Measurements from ENCODE around the gene SLC30A1.
"Not testable (repeated sequence)": the region's sequence is repeated elsewhere in the genome, so short reads cannot be mapped to it uniquely, and the experiment has no call there.

SLC30A1 gene

DNA sequence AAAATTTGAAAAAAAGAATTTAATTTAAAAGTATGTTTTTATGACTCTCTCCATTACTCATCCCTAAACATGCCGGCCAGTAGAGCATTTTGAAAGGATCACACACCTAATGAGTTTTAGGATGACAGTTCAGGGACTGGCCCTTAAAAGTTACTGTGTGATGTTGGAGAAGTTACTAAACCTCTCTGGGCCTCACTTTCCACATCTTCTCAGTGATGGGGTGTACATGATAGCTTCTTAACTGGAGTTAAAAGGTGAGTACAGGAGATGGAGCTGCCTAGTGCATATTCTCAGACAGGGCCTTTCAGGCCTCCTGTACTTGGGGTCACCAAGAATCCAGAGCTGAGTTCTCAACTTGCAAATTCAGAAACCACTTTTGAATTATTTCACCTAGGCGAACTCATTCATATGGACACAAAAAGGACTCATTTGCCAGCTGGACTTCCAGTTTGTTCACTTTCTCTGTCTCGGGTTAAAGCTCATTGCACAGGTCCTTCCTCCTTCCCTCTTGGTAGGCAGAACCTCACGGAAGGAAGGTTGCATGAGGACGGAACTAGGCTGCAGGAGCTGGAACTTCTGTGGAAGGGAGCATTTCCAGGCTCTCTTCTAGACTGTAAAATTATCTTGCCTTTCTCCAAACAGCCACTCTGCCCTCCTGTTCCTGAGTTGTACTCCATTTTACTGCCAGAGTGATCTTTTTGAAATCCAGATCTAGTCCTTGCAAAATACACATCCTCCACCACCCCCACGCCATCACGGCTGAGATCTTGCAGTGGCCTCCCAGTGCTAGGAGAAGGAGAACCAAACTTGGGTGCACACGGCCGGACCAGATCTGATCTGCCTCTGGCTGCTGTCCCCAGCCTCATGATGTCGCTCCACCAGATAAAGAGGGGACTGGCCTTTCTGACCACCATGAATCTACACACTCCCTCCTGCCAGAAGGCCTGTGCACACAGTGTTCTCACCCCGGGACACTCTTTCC lies 4.3 kb upstream of the SLC30A1 start:
- DNase-seq (ENCODE audit: low read depth), result no peak

DNA sequence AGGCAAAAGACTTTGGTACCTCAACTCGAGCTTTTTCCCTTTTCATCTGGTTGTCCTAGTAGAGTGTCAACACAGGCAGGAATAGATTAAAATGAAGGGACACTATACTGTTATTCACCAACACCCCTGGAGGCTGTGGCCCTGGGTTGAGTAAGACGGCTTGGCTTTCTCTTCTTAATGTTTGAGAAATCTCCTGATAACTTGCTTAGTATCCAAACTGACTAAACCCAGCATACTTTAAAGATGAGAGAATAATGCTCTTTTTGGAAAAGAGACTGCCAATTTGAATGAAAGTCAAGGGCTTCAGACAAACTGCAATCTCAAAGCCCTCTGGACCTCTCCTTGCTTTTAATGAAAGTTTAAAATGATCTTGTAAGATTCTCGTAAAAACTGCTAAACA lies 2.6 kb upstream of the SLC30A1 start:
- DNase-seq (ENCODE audit: low read depth), result peak; percentile 34

DNA sequence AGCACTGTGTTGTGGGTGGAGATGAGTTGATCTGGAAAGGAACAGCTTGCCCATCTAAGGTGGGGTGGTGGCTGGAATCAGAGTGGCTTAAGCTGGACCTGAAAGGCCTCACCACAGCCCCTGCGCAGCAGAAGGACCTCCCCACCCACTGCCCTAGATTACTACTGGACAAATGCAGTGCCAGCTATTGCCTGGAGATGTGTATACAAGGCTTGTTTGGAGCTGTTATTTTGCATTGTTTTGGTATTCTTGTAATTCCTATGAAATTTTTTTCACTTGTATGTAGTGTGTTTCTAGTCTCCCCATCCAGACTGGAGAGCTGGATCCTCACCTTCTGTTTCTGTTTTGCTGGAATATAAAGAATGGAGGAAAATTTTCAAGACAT lies 1.3 kb upstream of the SLC30A1 start:
- DNase-seq (ENCODE audit: low read depth), result no peak

DNA sequence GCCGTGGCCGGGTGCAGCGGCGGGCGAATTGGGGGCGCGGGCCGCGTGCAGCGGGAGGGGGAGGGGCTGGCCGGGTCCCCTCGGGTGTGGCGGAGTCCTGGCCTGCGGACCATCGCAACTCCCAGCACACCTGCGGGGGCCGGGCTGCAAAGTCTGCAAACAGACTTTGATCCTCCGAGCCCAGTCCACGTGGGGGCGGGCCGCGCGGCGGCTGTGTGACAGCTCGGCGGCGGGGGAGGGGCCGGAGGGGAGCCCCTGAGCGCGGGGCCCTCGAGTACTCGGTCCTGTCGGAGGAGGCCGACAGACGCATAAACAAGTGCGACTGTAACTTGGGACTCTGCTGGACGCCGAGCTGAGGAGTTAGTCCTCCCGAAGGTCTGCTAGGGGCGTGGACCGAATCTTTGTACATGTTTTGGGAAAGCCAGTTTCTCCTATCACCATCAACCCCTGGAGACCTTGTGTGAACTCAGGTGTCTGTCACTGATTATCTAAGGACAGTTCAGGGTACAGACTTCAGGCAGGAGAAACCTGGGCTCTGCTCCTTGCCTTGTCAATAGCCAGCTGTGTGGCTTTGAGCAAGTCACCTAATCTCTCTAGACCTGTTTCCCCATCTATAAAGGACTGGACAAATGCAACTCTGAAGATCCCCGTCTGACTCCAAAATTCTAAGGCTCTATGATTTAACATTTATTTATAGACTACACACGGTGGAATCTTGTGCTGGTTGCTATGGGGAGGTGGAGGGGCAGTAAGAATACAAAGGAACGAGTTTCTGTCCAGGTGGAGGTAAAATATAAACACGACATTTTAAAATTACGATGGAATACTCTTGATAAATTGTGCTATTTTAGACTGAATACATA lies 710 bp upstream of the SLC30A1 start:
- DNase-seq (ENCODE audit: low read depth), result peak; percentile 69

DNA sequence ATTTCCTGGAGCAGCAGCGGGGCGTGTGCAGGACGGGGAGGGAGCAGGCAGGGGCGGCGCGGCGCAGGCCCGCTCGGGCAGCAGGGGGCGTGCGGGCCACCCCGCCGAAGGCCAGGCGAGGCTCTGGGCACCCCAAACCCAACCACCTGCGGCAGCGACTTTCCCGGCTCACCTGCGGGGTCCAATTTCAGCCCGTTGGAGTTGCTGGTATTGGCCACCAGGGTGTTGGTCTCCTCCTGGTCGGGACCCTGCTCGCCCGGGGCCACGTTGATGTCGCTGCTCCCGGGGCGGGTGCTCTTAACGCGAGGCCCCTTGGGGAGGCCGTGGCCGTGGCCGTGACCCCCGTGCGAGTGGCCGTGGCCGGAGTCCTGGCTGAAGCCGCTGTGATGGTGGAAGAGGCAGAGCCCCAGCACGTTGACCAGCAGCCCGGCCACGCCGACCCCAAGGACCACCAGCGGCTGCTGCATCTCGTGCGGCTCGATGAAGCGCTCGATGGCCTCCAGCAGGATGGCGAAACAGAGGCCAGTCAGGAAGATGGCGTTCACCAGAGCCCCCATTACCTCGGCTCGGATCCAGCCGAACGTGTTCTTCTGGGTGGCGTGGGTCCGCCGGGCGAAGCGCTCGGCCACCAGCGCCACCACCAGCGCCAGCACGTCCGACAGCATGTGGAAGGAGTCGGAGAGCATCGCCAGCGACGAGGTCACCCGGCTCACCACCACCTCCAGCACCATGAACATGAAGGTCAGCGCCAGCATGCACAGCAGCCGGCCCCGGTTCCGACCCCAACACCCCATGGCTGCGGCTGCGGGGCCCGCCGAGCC lies 932 bp downstream of the SLC30A1 start:
- peak; percentile 79 for DNase-seq (ENCODE audit: low read depth)

DNA sequence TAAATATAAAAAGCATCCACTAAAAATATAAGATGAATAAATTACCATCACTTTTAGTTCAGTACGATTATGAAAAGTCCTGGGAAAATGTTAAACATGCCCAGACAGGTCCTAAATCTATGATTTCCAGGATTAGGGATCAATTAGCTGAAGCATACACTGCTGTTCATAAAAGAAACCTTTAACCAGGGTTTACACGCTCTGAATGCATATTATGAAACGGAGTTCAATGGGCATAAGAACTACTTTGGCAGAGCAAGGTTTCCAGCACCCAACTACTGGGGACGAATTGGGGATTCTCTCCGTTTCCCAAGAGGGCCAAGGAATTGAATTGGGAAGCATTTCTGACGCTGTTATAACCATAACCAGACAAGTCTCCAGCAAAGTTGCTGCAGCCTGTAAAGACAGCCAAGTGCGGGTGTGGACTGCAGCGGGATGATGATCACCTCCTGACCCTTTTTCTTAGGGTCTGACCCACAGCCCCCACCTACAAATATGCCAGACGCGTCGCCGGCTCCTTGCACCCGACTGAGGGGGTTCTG lies 1.6 kb downstream of the SLC30A1 start:
- peak; percentile 26 for DNase-seq (ENCODE audit: low read depth)

DNA sequence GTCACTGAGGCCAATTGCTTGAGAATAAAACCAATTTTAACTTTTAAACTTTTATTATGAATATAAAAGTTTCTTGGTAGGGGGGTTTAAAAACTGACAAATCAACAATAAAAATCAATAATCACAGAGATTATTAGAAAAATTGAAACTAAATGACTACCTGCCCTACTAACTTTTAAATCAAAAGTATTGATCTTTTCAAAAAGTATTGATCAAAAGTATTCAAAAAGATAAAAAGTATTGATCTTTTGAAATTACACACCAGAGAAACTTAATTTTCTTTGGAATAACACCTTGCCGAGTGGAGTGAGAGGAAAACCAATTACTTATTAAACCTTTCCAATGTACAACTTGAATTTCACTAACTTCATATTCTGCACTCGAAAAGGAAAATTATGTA lies 2.2 kb downstream of the SLC30A1 start:
- DNase-seq (ENCODE audit: low read depth), result no peak

DNA sequence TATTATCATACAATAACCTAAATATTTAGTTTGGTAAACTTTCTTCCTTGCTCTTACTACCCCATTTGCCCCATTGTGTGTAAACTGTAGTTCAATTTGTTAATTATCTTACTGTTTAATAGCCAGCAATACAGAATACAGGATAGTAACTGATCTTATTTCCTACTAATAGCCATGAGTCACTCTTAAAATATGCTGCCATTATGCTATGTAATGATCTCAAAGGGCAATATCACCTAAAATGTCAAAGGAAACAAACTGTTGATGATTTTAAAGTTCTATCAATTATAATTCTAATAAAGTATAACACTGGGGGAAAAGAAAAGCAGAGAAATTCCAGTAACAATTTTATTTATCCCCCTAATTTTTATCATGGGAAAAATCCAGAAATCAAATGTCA lies 4.3 kb downstream of the SLC30A1 start:
- peak; percentile 65 for DNase-seq (ENCODE audit: low read depth)

DNA sequence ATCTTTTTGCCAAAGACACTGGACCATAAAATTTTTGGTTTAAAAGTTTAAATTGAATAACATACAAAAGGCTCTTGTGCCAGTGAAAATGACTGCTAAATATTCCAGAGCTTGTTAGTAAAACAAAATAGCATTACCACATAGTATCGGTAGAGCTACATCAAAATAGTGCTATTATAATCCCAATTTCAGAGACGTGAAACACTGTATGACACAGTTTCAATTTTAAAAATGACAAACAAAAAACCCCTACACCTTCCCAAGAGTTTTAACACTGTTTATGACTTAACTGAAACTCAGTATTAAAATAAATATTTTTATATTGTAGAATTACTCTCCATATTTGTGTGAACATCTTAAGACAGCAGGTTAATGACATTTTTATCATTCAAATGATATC lies 7.0 kb downstream of the SLC30A1 start:
- no peak for DNase-seq (ENCODE audit: low read depth)

DNA sequence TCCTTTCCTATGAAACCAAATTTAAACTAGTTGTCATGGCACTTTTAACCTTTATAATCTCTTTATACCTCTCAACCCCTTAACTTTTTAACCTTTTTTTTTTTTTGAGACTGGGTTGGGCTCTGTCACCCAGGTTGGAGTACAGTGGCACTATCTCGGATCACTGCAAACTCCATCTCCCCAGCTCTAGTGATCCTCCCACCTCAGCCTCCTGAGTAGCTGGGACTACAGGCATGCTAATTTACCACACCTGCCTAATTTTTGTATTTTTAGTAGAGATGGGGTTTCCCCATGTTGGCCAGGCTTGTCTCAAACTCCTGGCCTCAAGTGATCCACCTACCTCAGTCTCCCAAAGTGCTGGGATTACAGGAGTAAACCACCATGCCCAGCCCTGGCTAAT lies 8.6 kb downstream of the SLC30A1 start:
- not testable (repeated sequence) for DNase-seq (ENCODE audit: low read depth)

DNA sequence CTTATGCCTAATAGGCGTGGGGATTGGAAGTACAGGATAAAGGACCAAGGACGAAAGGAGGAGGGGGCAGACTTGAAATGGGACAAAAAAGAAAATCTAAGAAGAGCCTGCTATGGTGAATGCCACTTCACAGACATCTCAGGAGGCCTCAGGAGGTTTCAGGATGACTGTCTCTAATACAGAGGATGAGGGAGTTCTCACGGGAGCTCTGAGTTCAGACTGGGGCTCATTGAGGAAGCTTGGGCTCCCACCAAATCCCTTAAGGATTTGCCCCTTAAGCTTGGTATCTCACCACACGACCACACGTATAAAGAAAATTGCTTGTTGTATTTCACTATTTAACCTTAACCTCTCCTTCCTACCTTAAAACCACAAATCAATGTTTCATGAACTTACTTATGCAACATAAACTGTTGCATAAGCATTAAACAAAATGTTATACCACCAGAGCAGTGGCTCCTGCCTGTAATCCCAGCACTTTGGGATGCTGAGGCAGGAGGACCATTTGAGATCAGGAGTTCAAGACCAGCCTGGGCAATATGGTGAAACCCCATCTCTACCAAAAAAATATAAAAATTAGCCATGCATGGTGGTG lies 12.4 kb downstream of the SLC30A1 start:
- DNase-seq (ENCODE audit: low read depth), result no peak

DNA sequence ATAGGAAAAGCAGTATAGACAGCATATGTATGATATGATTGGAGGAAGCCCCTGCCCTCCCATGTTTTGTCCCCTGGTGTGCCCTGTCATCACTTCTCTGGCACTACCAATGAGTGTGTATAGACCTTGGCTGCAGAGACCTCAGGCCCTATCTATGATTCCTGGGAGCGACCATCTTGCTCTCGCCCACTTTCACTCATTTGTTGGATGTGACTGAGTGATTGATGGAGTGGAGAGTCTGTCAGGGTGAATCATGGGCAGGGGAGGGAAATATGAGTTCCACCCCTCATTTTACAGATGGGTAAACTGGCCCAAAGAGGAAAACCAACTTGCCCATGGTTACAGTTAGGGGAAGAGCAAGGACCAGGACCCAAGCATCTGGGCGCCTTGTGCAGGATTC lies 14.9 kb downstream of the SLC30A1 start:
- no peak for DNase-seq (ENCODE audit: low read depth)

DNA sequence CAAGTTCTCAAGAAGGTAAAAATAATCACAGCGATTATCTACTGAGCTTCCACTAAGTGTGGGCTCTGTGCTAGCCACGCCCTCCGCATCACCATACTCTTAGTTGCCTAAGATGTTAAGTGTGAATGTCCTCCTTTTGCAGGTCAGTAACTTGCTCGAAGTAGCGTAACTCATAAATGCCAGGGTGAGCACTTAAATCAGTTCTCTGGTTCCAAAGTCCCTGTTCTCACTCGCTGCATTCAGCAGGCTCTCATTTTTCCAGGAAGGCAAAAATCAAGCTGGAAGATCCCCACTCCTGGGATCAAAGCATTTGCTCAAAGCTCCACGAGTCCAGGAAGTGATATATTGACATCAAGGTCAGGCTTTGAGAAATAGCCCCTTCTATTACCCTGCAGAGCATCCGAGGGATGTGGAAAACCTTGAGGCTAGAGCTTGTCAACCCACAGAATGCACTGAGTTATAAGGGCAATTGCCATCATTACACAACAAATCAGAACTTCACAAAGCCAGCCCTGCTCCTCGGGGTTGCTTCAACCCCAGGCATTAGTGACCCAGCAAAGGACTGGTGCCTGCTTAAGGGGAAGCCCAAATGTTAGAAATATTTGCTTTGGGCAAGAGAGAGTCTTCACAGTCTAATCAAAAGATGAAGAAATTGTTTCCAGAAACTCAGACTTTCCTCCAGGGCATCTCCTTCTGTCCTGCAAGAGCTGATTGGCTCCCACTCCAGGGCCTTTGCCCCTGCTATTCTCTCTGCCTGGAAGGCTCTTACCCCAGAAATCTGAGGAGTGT lies 19.5 kb downstream of the SLC30A1 start:
- DNase-seq (ENCODE audit: low read depth), result no peak

DNA sequence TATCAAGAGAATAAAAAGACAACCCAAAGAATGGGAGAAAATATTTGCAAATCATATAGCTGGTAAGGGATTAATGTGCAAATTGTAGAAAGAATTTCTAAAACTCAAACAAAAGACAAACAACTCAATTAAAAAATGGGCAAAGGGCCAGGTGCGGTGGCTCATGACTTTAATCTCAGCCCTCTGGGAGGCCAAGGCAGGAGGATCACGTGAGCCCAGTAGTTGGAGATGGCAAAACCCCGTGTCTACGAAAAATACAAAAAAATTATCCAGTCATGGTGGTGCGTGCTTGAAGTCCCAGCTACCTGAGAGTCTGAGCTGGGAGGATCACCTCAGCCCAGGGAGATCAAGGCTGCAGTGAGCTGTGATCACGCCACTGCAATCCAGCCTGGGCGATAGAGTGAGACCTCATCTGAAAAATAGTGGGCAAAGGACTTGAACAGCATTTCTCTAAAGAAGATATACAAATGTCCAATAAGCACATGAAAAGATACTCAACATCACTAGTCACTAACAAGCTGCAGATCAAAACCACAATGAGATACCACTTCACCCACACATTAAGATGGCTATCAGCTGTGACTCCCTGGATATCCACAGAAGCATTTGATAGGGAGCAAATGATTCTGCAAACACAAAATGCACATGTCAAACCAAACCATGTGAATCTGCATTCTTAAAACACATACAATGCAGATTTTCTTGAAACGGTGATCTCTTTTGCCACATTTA lies 20.9 kb downstream of the SLC30A1 start:
- DNase-seq (ENCODE audit: low read depth), result no peak

DNA sequence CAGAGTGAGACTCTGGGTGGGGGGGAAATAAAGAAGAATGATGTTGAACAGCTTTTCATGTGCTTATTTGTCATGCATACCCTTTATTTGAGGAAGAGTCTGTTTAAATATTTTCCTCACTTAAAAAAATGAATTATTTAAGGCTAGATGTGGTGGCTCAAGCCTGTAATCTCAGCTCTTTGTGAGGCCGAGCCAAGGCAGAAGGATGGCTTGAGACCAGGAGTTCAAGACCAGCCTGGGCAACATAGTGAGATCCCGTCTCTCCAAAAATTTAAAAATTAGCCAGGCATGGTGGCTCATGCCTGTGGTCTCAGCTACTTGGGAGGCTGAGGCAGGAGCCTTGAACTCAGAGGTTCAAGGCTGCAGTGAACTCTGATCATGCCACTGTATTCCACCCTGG lies 25.4 kb downstream of the SLC30A1 start:
- no peak for DNase-seq (ENCODE audit: low read depth)

DNA sequence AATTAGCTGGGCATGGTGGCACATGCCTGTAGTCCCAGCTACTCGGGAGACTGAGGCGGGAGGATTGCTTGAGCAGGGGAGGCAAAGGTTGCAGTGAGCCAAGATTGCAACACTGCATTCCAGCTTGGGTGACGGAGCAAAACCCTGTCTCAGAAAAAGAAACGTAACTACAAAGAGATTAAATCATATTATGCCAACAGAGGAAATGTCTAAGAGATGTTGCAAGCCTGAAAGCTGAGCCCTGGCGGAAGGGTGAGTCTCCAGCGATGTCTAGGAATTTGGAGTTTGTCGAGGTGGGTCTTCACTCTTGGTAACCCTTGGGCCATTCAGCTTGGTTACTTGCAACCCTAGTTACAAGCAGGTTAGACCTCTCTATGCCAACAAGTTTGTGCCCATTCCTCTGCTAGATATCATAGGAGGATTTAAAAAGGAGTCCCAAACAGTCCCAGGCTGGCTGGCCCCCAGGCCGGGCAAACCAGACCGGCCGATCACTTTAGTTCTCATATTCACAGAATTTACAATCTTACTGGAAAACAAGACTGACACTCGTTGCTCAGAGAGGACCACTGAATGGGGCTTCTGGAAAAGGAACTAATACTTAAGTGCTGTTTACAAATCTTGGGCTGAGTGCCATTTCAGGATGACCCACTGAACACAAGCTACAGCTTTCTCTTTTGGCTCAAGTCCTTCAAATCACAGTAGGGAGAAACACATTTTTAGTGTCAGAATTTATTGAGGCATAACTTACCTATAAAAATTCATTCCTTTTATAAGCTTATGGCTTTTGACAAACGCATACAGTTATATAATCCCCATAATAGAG lies 27.1 kb downstream of the SLC30A1 start:
- DNase-seq (ENCODE audit: low read depth), result peak; percentile 81

DNA sequence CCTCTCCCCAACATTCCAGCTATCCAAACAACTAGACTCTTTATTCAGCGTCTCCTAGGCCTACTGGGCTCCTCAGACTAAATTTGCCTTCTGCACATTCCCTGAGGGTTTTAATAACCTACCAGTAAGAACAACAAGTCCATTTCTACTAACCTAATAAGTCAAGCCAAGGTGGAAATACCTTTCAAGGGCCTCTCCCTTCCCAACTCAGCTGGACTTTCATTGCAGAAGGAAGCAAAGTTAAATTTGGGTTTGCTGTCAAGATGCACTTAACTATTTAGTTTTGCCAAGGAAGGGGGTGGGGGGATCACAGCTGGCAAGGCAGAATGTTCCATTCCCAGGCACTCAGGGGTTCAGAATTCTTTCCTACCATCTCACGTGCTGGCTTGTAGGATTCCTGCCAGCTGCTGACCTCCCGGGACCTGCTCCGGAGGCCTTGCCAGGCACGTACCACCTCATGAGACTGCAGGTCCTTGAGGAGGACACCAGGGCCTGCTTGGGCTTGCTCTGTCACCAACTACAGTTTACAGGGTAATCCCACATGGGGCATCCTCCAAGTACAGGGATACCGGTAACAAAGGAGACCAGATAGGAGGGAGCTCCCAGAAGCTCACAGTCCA lies 29.8 kb downstream of the SLC30A1 start:
- no peak for DNase-seq (ENCODE audit: low read depth)

DNA sequence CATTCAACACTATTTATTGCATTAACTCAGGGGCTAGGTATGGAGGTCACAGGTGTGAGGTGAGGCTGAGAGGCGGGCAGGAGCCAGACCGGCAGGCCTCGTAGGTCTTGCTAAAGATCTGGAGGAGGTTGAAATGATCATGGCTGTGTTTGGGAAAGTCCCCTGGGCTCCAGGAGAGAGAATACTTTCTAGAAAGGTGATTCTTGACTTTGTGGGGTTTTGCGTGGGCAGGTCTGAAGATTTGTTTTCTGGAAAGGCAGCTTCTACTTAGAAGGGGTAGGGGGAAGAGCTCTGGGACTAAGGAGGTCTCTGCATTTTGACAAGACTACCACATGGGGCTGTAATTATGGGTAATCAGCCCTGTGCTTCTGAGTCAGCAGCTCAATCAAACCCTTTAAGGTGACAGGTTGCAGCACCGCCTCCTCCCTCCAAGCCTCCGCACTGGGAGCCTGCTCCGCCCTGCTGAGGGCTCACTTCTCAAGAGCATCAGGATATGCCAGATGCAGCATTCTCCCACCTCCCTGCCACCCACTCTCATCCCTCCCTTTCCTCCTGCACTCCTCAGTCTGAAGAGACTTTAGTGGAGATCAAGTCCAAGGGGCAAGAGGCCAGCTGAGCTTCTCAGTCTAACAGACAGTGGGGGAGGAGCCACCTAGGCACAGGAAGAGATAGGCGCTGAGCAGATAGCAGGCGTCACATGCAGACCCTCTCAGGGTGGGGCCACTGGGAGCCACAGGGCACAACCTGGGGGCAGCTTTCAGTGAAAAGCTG lies 30.5 kb downstream of the SLC30A1 start:
- no peak for DNase-seq (ENCODE audit: low read depth)

Measured in ELR (cell line).